ENCODE results near the gene SEZ6.

The SEZ6 gene

DNA sequence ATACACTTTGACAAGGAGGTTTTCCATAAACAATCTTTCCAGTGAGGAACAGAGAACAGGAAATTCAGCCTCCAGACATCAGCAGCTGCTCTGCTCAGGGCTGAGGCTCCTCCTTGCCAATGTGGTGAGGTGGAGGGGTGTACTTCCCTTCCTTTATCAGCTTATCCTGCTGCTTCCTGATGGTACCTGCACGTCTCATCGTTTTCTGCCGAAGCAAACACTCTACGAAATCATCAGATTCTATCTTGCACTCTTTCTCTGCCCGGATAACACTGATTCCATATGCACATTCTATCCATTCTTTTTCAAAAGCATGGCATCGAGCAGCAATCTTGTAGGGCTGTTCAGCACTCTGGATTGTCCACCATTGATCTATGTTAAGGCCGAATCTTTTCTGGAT, 15.4 kb upstream of the SEZ6 start:
- Mint-ChIP-seq H3K36me3 (ENCODE audit: low read depth) (no peaks in the 10 kb centered on the region), H3K27me3 (ENCODE audit: low read depth) (peaks cover 55% of the 10 kb centered on the region), H3K4me3 (no peak overlapping the region), H3K4me1 (ENCODE audit: low read depth) (no peaks in the 10 kb centered on the region), H3K27ac (no peak overlapping the region), H3K9me3 (no peaks in the 10 kb centered on the region)
- no peak for DNase-seq (ENCODE audit: low spot score)

DNA sequence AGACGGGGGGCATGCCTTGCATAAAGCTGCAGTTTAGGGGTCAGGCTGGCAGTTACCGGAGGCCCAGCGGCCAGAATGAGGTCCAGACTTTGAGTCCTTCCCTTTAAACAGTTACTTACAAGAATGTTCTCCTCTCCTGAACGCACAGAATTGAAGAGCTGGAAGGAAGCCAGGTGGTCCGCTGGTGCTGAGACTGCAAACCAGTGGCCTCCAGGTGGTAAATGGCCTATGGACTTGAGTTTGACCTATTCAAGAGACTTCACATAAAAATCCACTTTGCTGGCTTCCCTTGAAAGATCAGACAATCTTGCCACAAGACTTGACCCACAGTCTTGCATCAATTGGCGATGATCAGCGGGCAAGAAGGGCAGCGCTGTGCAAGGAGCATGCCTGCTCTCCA, 14.7 kb upstream of the SEZ6 start:
- Mint-ChIP-seq H3K36me3 (ENCODE audit: low read depth) (no peaks in the 10 kb centered on the region), H3K9me3 (no peaks in the 10 kb centered on the region), H3K27ac (no peak overlapping the region), H3K4me3 (no peak overlapping the region), H3K27me3 (ENCODE audit: low read depth) (peaks cover 57% of the 10 kb centered on the region), H3K4me1 (ENCODE audit: low read depth) (no peaks in the 10 kb centered on the region)
- DNase-seq (ENCODE audit: low spot score) = no peak

GRCh38 chr17:29019475-29020181, 13.8 kb upstream of the SEZ6 start:
- no peaks in the 10 kb centered on the region for H3K4me1 Mint-ChIP-seq (ENCODE audit: low read depth)
- no peak overlapping the region for H3K4me3 Mint-ChIP-seq
- DNase-seq (ENCODE audit: low spot score) = no peak
- H3K36me3 Mint-ChIP-seq (ENCODE audit: low read depth) = no peaks in the 10 kb centered on the region
- H3K27me3 Mint-ChIP-seq (ENCODE audit: low read depth) = peaks cover 59% of the 10 kb centered on the region
- H3K27ac Mint-ChIP-seq = no peak overlapping the region
- no peaks in the 10 kb centered on the region for H3K9me3 Mint-ChIP-seq

- no peaks in the 10 kb centered on the region for H3K4me1 Mint-ChIP-seq (ENCODE audit: low read depth)
- peaks cover 57% of the 10 kb centered on the region for H3K27me3 Mint-ChIP-seq (ENCODE audit: low read depth)
These were observed 13.1 kb upstream of the SEZ6 start for GRCh38 chr17:29018788-29019474.

DNA sequence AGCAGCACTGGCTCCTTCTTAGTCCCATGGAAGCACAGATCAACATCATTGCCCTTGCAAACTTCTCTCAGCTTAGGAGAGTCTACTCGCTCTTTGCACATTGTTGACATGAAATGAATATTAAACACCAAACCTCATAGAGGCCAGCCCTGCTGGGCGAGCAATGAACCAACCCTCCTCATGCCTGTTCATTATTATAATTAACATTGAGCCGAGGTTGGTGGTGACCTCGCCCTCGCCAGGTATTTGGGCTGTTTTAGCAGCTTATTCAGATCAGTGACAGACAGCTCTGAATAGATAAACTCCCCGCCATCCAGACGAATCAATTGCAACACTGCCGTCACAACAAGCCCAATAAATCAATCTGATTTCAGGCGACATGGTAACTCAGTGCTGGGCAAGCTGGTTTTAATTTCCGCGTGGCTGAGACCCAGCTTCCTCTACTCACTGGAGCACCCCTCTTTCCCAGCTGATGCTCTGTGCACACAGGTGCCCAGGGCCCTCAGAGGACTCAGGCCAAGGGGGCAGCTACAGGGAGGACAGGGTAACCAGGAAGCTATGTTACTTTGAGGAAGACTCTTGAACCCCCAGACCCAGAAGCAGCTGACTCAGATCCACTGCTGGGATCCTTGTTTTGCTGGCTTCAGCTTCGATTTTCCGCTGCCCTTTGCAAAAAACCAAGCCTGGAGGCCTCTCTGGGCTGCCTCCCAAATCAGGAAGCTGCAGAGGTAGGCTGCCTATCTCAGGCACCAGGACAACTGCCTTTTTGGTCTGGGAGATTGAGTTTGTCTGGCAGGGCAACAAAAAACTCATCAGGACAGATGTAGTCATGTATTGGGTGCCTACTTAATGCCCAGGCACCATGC, 10.7 kb upstream of the SEZ6 start:
- no peaks in the 10 kb centered on the region for H3K9me3 Mint-ChIP-seq
- no peak overlapping the region for H3K27ac Mint-ChIP-seq
- no peak overlapping the region for H3K4me3 Mint-ChIP-seq
- DNase-seq (ENCODE audit: low spot score) = no peak
- H3K36me3 Mint-ChIP-seq (ENCODE audit: low read depth) = no peaks in the 10 kb centered on the region
- H3K4me1 Mint-ChIP-seq (ENCODE audit: low read depth) = no peaks in the 10 kb centered on the region
- peaks cover 43% of the 10 kb centered on the region for H3K27me3 Mint-ChIP-seq (ENCODE audit: low read depth)

More at GRCh38 chr17:29018788-29019474, 13.1 kb upstream of the SEZ6 start:
- DNase-seq (ENCODE audit: low spot score) = no peak
- no peak overlapping the region for H3K27ac Mint-ChIP-seq
- no peaks in the 10 kb centered on the region for H3K9me3 Mint-ChIP-seq
- no peak overlapping the region for H3K4me3 Mint-ChIP-seq
- H3K36me3 Mint-ChIP-seq (ENCODE audit: low read depth) = no peaks in the 10 kb centered on the region

DNA sequence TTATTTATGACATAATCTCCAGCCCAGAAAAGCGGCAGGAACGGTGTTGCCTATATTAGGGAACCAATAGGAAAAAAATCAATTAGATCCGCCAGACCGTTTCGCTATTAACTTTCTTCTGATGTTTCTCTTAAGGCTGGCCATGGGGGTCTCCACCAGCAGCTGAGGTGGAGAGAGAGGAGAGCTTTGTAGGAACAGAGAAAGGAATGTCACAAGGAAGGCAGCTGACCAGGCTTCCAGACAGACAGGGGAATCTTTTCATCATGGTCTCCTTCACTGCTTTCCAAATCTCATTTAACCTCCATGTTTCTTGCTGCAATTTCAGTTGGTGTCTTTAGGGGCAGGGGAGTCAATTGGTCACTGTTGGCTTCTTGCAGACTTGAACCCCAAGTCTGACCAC, 8.9 kb upstream of the SEZ6 start:
- no peak for DNase-seq (ENCODE audit: low spot score)
- Mint-ChIP-seq H3K27ac (no peak overlapping the region), H3K4me3 (no peak overlapping the region), H3K4me1 (ENCODE audit: low read depth) (no peaks in the 10 kb centered on the region), H3K9me3 (no peaks in the 10 kb centered on the region), H3K27me3 (ENCODE audit: low read depth) (peaks cover 37% of the 10 kb centered on the region), H3K36me3 (ENCODE audit: low read depth) (no peaks in the 10 kb centered on the region)

GRCh38 chr17:29012535-29012934, 6.7 kb upstream of the SEZ6 start:
- Mint-ChIP-seq H3K4me3 (no peak overlapping the region), H3K36me3 (ENCODE audit: low read depth) (no peaks in the 10 kb centered on the region), H3K4me1 (ENCODE audit: low read depth) (no peaks in the 10 kb centered on the region), H3K27me3 (ENCODE audit: low read depth) (peaks cover 24% of the 10 kb centered on the region), H3K27ac (no peak overlapping the region), H3K9me3 (no peaks in the 10 kb centered on the region)
- no peak for DNase-seq (ENCODE audit: low spot score)

- Mint-ChIP-seq H3K9me3 (no peaks in the 10 kb centered on the region), H3K4me1 (ENCODE audit: low read depth) (peaks cover 1% of the 10 kb centered on the region), H3K4me3 (no peak overlapping the region), H3K36me3 (ENCODE audit: low read depth) (no peaks in the 10 kb centered on the region), H3K27me3 (ENCODE audit: low read depth) (peaks cover 30% of the 10 kb centered on the region), H3K27ac (no peak overlapping the region)
- DNase-seq (ENCODE audit: low spot score) = no peak
These were observed 4.8 kb upstream of the SEZ6 start for GRCh38 chr17:29010586-29010985.

DNA sequence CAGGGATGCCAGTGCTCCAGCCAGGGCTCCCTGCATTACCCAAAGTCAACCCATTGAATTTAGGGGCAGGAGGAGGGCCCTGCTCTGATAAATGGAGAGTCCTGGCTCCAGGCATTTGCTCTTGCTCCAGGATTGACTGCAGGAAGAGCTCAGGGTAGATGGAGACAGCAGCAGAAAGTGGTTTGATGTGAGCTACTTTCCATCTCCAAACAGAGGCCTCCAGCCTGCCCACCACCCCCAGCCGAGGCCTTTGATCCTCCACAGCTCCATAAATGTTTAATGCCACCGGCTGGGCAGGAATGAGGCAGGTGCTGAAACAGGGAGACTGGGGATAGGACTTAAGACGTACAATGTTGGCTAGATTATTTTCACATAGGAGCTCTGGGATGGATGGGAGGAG, 4.3 kb upstream of the SEZ6 start:
- peaks cover 33% of the 10 kb centered on the region for H3K27me3 Mint-ChIP-seq (ENCODE audit: low read depth)

GRCh38 chr17:29008591-29008990, 2.8 kb upstream of the SEZ6 start:
- H3K27me3 Mint-ChIP-seq (ENCODE audit: low read depth) = peaks cover 43% of the 10 kb centered on the region
- peaks cover 1% of the 10 kb centered on the region for H3K4me1 Mint-ChIP-seq (ENCODE audit: low read depth)
- H3K27ac Mint-ChIP-seq = no peak overlapping the region
- no peaks in the 10 kb centered on the region for H3K9me3 Mint-ChIP-seq
- H3K4me3 Mint-ChIP-seq = no peak overlapping the region
- no peak for DNase-seq (ENCODE audit: low spot score)
- H3K36me3 Mint-ChIP-seq (ENCODE audit: low read depth) = no peaks in the 10 kb centered on the region

More for the DNA sequence above, 4.3 kb upstream of the SEZ6 start:
- Mint-ChIP-seq H3K9me3 (no peaks in the 10 kb centered on the region), H3K36me3 (ENCODE audit: low read depth) (no peaks in the 10 kb centered on the region), H3K4me1 (ENCODE audit: low read depth) (peaks cover 1% of the 10 kb centered on the region), H3K4me3 (no peak overlapping the region), H3K27ac (no peak overlapping the region)
- DNase-seq (ENCODE audit: low spot score) = no peak

DNA sequence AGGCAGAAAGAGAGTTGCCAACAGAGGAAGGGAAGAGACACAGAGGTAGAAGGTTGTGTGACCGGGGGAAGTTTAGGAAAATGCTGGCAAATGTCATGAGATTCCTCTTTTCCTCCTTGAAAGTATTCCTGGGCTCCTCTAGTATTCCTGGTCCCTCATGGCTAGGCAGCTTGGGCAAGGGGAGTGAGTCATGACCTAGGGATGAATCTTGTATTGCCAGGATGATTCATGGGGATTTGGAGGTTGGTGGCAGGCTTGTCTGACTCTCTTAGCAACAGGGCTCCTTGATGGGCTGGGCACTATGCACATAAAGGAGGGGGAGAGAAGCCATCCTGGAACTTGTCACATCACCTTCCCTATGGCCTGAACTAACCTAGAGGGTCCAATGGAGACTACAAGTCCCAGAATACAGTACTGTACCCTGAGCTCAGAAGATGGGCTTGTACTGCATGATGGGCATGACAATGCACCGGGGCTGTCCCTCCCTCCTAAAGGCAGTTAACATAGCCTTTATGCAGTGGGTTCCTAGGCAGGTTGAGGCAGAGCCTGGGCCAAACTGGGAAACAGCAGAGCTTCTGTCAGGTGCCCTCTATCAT, 2.1 kb upstream of the SEZ6 start:
- Mint-ChIP-seq H3K27me3 (ENCODE audit: low read depth) (peaks cover 47% of the 10 kb centered on the region), H3K27ac (no peak overlapping the region)

DNA sequence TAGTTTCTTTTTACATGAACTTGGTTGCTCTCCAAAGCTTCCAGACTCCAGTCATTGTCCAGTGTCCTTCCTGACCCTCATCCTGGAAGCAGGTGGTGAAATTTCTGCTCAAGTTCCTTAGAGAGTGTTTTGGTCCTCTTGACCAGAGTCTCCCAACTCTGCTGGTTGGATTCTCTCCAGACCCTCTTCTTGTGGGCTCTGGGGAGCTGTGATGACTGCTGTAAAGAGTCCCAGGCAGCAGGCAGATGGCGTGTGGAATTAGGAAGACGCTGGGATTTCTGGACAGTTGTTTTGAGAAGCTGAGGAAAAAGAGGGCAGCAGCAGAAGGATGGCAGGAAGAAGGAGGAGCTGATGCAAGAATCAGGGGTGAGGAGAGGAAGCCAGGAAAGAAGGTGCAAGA, 1.6 kb upstream of the SEZ6 start:
- no peak overlapping the region for H3K27ac Mint-ChIP-seq
- peaks cover 50% of the 10 kb centered on the region for H3K27me3 Mint-ChIP-seq (ENCODE audit: low read depth)
- no peak overlapping the region for H3K4me3 Mint-ChIP-seq
- no peaks in the 10 kb centered on the region for H3K9me3 Mint-ChIP-seq
- H3K36me3 Mint-ChIP-seq (ENCODE audit: low read depth) = no peaks in the 10 kb centered on the region
- no peak for DNase-seq (ENCODE audit: low spot score)
- peaks cover 1% of the 10 kb centered on the region for H3K4me1 Mint-ChIP-seq (ENCODE audit: low read depth)

More for the DNA sequence above, 2.1 kb upstream of the SEZ6 start:
- Mint-ChIP-seq H3K4me1 (ENCODE audit: low read depth) (peaks cover 1% of the 10 kb centered on the region), H3K4me3 (no peak overlapping the region), H3K36me3 (ENCODE audit: low read depth) (no peaks in the 10 kb centered on the region), H3K9me3 (no peaks in the 10 kb centered on the region)
- no peak for DNase-seq (ENCODE audit: low spot score)

DNA sequence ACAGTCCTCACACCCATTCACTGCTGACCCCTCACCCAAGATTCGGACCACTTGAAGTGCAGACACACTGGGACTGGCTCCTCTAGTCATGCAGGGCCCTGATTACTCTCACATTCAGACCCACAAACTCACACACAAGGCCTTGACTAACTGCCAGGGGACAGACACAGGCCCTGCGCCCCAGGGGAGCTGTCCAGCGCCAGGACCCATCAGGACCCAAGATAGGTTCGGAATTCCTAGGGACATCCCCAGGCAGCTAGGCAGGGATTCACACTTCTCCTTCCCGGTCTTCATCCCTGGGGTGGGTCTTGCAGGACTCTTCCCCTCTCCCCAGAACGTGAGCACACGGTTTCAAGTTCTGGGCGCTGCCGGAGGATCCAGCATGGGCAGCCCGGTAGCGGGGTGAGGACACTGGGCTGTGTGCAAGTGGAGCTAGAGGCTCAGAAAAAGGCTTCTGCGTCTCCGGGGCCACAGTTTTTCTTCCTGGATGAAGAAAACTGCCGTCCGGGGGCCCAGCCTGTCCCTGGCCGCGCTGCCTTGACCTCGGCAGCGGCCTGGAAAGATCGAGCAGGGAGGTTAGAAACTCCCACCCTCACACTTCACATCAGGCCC, 1.6 kb downstream of the SEZ6 start:
- peaks cover 1% of the 10 kb centered on the region for H3K4me1 Mint-ChIP-seq (ENCODE audit: low read depth)
- H3K4me3 Mint-ChIP-seq = no peak overlapping the region
- no peaks in the 10 kb centered on the region for H3K9me3 Mint-ChIP-seq
- peaks cover 45% of the 10 kb centered on the region for H3K27me3 Mint-ChIP-seq (ENCODE audit: low read depth)
- DNase-seq (ENCODE audit: low spot score) = no peak
- no peak overlapping the region for H3K27ac Mint-ChIP-seq
- H3K36me3 Mint-ChIP-seq (ENCODE audit: low read depth) = no peaks in the 10 kb centered on the region
